HUES64 (cell line): ENCODE data around the gene MFAP4.

ENCODE experiments used
- H3K27ac ChIP-seq: 2 replicates; pipeline ENCODE4 v1.7.0; 2013; ENCODE audit warnings: low read depth, low read length, inconsistent platforms
- H3K27me3 ChIP-seq: 2 replicates; pipeline ENCODE4 v1.6.1; 2013; ENCODE audit warnings: mild to moderate bottlenecking, low read length; ENCODE audit not compliant: insufficient read depth
- H3K36me3 ChIP-seq: 2 replicates; pipeline ENCODE4 v1.6.1; 2013; ENCODE audit warnings: mild to moderate bottlenecking, low read length; ENCODE audit not compliant: insufficient read depth
- H3K4me1 ChIP-seq: 2 replicates; pipeline ENCODE4 v1.6.1; 2013; ENCODE audit warnings: mild to moderate bottlenecking, low read length, moderate library complexity; ENCODE audit not compliant: insufficient read depth
- H3K4me3 ChIP-seq: 2 replicates; pipeline ENCODE4 v1.5.1; 2013; ENCODE audit warnings: mild to moderate bottlenecking, low read length, moderate library complexity
- H3K9ac ChIP-seq: 2 replicates; pipeline ENCODE4 v1.6.1; 2013; ENCODE audit warnings: mild to moderate bottlenecking, low read depth, low read length
- H3K9me3 ChIP-seq: 2 replicates; pipeline ENCODE4 v1.6.1; 2013; ENCODE audit warnings: low read depth, low read length; ENCODE audit not compliant: insufficient read depth
- WGBS: fragments of 150-250, 120-280 bp; methylation state at CpG from one replicate; pipeline ENCODE4 v1.1.7; 2013; ENCODE audit warnings: missing lambda C conversion rate; 5-methylcytosine and 5-hydroxymethylcytosine counted together

Gene MFAP4

DNA sequence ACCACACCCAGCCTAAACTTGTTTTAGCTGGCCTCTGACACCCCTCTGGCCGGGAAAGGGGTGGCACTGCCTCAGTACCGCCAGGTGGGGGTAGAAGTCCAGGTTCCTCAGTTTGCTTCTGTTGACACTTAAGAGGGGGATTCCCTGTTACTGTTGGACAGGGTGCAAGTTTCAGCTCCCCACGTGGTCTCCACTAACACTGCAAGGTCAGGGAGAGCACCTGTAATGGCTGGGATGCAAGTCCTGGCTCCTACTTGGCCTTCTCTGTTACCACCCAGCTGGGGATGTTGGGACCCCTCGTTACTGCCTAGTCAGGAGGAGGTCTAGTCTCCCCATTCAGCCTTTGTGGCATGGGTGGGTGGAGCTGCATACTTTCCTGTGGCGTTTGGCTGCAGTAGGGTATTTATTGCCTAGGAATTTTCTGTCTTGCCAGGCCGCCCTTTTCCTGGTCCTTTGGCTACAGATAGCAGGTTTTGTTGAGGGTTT, 10.6 kb upstream of the MFAP4 start:
- H3K9me3 ChIP-seq: no peaks in the 10 kb centered on the region
- H3K4me3 ChIP-seq: no peak overlapping the region
- H3K9ac ChIP-seq: no peak overlapping the region
- no peak overlapping the region for H3K27ac ChIP-seq
- peaks cover 11% of the 10 kb centered on the region for H3K4me1 ChIP-seq
- 67% methylated on average over 6 of the region's 6 CpGs for WGBS
- H3K27me3 ChIP-seq: no peaks in the 10 kb centered on the region
- no peaks in the 10 kb centered on the region for H3K36me3 ChIP-seq

DNA sequence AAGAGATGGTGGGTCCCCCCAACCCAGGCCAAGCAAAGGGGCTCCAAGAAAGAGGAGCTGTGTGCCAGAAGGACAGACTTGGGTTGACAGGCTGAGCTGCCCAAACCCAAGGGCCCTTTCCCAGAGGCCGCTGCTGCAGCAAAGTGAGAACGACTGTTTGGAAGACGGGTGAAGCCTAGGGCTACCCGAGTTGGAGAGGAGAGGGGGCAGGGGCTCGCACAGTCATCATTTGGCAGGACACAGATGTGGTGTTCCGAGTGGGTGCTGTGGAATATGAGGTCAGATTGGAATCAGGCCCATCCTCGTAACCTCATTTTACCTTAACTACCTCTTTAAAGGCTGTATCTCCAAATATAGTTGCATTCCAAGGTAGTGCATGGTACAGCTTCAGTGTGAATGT, 5.3 kb upstream of the MFAP4 start:
- H3K27ac ChIP-seq: no peak overlapping the region
- no peaks in the 10 kb centered on the region for H3K27me3 ChIP-seq
- WGBS: 83% methylated on average over 6 of the region's 7 CpGs
- H3K9ac ChIP-seq: no peak overlapping the region
- H3K4me3 ChIP-seq: no peak overlapping the region
- H3K9me3 ChIP-seq: no peaks in the 10 kb centered on the region
- H3K4me1 ChIP-seq: peaks cover 13% of the 10 kb centered on the region
- H3K36me3 ChIP-seq: no peaks in the 10 kb centered on the region

DNA sequence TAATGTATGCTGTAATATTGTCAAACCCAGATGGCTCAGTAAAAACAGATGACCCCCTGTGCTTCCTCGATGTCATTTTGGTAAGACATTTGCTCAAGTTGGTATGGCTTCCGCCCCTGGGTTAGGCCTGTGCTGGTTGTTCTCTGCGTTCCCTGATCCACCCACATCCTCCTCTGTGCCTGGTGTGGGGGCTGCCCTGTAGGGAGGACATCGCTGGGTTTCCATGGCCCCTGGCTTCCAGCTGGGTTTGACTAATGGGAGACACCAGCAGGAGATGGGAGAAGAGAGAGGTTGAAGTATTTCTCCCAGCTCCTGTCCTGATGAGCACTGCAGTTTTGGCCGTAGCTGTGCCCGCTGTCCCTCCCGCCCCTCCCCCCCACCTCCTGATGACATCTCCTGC, 4.4 kb upstream of the MFAP4 start:
- WGBS: 73% methylated on average over 7 of the region's 7 CpGs
- no peaks in the 10 kb centered on the region for H3K27me3 ChIP-seq
- peaks cover 17% of the 10 kb centered on the region for H3K4me1 ChIP-seq
- H3K9me3 ChIP-seq: no peaks in the 10 kb centered on the region
- no peak overlapping the region for H3K4me3 ChIP-seq
- no peak overlapping the region for H3K9ac ChIP-seq
- no peak overlapping the region for H3K27ac ChIP-seq
- no peaks in the 10 kb centered on the region for H3K36me3 ChIP-seq

DNA sequence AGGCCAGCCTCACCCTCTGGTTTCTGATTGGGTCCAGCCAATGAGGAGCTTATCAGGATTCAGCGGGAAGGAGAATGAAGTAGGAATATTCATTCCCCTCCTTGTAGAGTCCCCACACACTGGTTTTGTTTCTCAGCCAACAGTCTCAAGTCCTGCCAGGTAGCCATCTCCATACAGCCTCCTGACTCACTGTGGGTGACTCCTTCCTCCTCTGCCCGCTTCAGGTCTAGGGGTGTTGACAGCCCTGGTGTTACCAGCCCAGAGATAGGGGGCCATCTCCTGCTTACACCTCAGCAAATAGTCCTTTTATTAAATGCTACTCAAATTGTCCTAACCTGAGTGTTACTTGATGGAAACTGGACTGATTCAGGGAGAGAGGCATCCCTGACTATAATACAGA, 4.0 kb upstream of the MFAP4 start:
- Histone ChIP-seq H3K4me3 (no peak overlapping the region), H3K27ac (no peak overlapping the region), H3K36me3 (no peaks in the 10 kb centered on the region), H3K27me3 (no peaks in the 10 kb centered on the region), H3K9ac (no peak overlapping the region), H3K9me3 (no peaks in the 10 kb centered on the region), H3K4me1 (peaks cover 19% of the 10 kb centered on the region)
- WGBS: 80% methylated on average over 2 of the region's 2 CpGs

DNA sequence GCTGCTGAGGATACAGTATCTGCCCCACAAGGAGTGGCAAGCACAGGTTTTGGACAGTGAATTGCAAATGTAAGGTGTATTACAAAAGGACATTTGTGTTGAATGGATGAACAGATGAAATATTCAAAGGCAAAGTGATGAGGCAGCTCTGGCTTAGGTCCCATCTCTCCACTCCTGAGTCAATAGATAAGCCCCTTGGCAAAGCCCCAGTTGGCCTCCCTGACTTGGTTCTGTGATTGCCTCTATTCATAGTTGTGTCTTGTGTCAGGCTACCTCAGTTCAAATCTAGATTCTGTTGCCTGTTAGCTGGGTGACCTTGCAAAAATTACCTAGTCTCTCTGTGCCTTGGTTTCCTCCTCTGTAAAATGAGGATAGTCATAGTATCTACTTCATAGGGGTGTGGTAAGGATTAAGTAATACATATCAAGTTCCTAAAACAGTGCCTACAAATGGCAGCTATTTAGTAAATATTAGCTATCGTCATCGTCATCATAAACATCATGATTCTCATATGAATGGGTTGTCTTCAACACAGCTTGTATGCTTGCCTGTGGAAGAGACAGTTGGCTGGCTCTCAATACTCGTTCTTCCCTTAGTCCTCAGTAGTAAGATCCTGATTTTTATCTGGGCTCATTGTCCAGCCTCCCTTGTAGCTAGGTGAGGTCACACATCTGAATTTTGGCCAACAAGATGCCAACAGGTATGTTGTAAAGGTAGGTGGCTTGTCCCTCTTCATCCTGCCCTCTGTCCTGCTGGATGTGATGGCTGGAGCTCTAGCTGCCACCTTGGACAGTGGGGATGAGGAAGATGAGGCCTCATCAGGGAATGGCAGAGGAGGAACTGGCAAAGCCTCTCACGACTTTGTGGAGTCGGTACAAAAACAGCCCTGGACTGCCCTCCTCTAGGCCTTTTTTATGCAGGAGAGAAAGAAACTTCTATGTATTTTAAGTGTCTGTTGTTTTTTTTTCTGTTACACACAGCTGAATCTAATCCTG, 2.1 kb upstream of the MFAP4 start:
- Histone ChIP-seq H3K27ac (no peak overlapping the region), H3K36me3 (peaks cover 16% of the 10 kb centered on the region), H3K4me3 (no peak overlapping the region), H3K9me3 (no peaks in the 10 kb centered on the region), H3K4me1 (peaks cover 19% of the 10 kb centered on the region), H3K9ac (no peak overlapping the region), H3K27me3 (no peaks in the 10 kb centered on the region)
- 93% methylated on average over 5 of the region's 5 CpGs for whole genome bisulfite sequencing

DNA sequence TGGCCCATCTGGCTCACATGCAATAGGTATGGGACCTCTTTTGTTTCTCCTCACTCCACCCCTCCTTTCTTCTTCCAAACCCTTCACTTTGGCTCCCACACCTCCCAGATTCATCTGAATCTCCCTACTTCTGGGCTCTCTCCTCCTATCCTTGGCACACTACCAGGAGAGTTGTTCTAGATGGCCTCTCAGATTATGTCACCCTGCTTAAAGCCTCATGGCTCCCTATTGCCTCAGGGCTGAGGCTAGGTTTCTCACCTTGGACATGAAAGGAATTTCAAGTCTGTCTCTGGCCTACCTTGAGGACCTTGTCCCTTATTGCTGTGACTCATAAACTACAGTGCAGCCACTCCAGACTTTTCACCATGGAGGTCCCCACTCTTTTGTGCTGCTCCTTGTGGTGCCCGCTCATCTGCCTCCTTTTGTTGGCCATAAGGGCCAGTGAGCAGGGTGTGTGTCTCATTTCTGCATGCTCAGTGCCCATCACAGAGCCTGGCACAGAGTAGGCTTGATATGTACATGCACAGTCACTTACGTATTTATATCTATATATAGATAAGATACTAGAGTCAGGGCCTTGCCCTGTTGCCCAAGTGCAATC, 1.0 kb upstream of the MFAP4 start:
- H3K4me3 ChIP-seq: no peak overlapping the region
- peaks cover 19% of the 10 kb centered on the region for H3K4me1 ChIP-seq
- H3K36me3 ChIP-seq: peaks cover 26% of the 10 kb centered on the region
- WGBS: 89% methylated on average over 1 of the region's 2 CpGs
- H3K27ac ChIP-seq: peak overlapping the region; percentile 76; the same call in 1 of the 2 replicates
- H3K9me3 ChIP-seq: no peaks in the 10 kb centered on the region
- H3K9ac ChIP-seq: no peak overlapping the region; the same call in 1 of the 2 replicates
- no peaks in the 10 kb centered on the region for H3K27me3 ChIP-seq

DNA sequence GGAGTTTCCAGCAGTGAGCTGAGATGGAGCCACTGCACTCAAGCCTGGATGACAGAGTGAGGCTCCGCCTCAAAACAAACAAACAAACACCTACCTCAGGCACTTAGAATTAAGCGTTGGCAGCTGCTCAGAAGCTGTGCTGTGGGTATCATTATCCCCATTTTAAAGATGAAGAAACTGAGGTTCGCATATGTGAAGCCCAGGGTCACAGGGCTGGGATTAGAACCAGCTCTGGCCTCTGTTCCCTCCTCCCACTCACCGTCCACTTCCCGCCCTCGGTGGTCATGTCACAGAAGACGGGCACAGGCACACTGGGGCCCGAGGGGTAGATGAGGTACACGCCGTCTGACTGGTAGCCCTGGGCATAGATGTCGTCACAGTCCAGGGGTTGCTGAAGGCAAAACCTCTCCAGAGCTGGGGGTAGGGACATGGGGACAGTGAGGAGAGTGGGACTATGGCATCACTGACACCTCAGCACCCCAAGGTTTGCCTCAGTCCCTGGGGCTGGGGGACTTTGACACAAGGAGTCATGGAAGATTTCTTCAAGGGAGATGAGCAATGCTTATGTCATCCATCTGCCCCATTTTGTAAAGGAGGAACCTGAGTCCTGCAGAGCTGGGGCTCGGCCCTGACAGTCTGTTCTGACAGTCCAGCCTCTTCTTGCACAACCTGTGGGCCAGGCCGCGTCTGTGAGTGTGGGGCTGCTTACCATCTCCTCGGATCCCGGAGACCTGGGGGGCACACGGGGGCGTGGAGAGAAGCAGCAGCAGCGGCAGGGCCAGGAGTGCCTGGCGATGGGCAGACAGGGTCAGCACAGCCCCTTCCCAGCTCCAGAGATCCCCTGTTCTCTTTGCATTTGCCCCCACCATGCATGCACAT, 700 bp downstream of the MFAP4 start:
- H3K36me3 ChIP-seq: peaks cover 42% of the 10 kb centered on the region
- H3K4me3 ChIP-seq: peak overlapping the region; percentile 25; the same call in 1 of the 2 replicates
- 63% methylated on average over 20 of the region's 20 CpGs for WGBS
- no peaks in the 10 kb centered on the region for H3K9me3 ChIP-seq
- H3K27me3 ChIP-seq: no peaks in the 10 kb centered on the region
- peak overlapping the region; percentile 57; the same call in 1 of the 2 replicates for H3K27ac ChIP-seq
- no peak overlapping the region for H3K9ac ChIP-seq
- peaks cover 15% of the 10 kb centered on the region for H3K4me1 ChIP-seq

DNA sequence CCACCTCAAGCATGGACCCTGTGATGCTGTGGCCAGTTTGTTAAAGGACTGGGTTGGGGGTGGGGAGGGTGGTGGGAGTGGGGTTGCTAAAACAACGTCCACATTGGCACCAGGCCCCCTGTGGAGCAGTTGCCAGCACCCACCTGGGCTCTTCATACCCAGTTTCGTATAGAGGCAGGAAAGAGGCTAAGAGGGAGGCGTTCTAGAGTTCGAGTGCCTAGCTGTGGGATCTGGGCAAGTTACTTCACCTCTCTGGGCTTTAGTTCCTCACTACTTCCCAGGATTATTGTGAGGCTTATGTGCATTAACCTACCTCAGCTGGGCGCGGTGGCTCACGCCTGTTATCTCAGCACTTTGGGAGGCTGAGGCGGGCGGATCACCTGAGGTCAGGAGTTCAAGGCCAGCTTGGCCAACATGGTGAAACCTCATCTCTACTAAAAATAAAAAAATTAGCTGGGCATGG, 1.4 kb downstream of the MFAP4 start:
- peaks cover 49% of the 10 kb centered on the region for H3K36me3 ChIP-seq
- no peak overlapping the region for H3K27ac ChIP-seq
- peaks cover 15% of the 10 kb centered on the region for H3K4me1 ChIP-seq
- H3K4me3 ChIP-seq: no peak overlapping the region
- no peak overlapping the region for H3K9ac ChIP-seq
- no peaks in the 10 kb centered on the region for H3K27me3 ChIP-seq
- 90% methylated on average over 9 of the region's 9 CpGs for WGBS
- H3K9me3 ChIP-seq: no peaks in the 10 kb centered on the region

DNA sequence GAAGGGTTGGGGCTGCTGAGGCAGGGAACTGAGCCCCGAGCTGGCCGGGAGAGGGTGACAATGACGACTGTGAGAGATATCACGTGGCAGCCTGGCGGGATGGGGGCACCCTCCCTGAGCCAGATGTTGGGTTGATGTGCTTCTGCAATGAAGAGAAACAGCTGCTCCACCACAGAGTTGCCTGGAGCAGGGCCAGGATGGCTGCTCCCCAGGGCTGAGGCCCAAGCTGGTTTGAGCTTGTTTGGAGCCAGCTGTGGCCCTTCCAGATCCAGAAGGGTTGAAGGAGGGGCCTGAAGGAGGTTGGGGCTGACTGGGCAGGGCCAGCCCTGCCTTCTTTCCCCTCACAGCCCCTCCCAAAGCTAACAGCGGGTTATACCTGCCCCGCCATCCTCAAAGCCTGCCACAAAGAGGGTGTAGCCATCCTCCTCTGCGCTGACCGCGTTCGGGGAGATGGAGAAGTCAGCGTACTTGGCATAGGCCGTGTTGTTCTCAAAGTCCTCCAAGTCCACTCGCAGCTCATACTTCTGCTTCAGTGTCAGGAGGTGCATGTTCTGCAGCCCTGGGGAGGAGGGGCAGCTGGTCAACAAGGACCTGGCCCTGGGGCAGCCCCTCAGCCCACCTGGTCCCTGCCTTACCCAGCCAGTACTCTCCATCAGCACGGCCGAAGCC, 2.1 kb downstream of the MFAP4 start:
- WGBS: 92% methylated on average over 16 of the region's 16 CpGs
- 0 out of 2 replicates have a peak overlapping the region, but pooled peaks have one; percentile 30 for H3K27ac ChIP-seq
- H3K36me3 ChIP-seq: peaks cover 56% of the 10 kb centered on the region
- H3K27me3 ChIP-seq: no peaks in the 10 kb centered on the region
- no peak overlapping the region for H3K9ac ChIP-seq
- H3K4me3 ChIP-seq: no peak overlapping the region
- peaks cover 15% of the 10 kb centered on the region for H3K4me1 ChIP-seq
- H3K9me3 ChIP-seq: no peaks in the 10 kb centered on the region

DNA sequence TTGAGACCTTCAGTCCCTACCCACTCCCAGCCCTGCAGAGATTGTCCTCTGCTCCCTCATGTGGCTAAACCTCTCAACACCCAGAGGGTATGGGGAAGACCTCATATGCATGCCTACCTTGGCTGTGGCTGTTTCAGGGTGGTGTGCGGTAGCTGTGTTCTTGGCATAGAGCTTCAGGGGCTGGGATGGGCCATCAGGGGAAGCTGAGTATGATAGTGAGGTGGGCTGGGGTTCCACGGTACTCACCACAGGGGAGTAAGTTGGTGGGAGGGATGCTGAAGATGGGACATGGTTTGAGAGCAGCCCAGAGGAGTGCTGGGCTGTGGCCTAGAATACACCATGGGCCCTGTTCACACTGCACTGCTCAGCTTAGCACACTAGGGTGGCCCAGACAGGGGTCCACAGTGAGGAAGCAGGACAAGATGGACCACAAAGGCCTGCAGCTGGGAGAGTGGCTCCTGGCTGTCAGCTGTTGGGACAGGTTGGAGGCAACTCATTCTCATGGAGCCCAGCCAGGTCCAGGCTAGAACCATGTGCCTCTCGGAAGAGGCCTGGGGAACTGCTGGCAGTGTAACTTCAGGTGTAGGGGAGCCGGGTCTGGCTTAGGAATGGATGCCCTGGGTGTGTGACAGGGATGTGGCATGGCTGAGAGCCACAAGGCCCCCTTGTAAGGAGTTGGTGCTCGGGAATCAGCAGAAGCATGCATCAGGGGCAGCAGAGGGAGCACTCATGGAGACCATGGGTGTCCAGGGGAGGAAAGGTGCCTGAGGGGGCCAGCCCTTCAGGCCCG, 3.1 kb downstream of the MFAP4 start:
- no peak overlapping the region for H3K9ac ChIP-seq
- peaks cover 64% of the 10 kb centered on the region for H3K36me3 ChIP-seq
- no peak overlapping the region for H3K4me3 ChIP-seq
- no peak overlapping the region for H3K27ac ChIP-seq
- H3K9me3 ChIP-seq: no peaks in the 10 kb centered on the region
- H3K27me3 ChIP-seq: no peaks in the 10 kb centered on the region
- peaks cover 20% of the 10 kb centered on the region for H3K4me1 ChIP-seq
- 94% methylated on average over 6 of the region's 6 CpGs for WGBS
